Choroid plexus epithelial cell (primary cell): ENCODE measurements around the gene PPARA.

Experiments used
- DNase-seq: peaks from one replicate; pipeline ENCODE4 v3.0.0-alpha.2; 2010; ENCODE audit warnings: low read depth
- H3K4me3 ChIP-seq: 2 replicates; pipeline ENCODE4 v1.5.1; 2011; ENCODE audit warnings: low read depth, mild to moderate bottlenecking, control low read depth, low read length, moderate library complexity
- CTCF ChIP-seq: conservative IDR thresholded peaks from 2 replicates; pipeline ENCODE4 v1.5.1; 2011; ENCODE audit warnings: low read depth, mild to moderate bottlenecking, control low read depth, inconsistent platforms, low read length, moderate library complexity

Gene PPARA

DNA sequence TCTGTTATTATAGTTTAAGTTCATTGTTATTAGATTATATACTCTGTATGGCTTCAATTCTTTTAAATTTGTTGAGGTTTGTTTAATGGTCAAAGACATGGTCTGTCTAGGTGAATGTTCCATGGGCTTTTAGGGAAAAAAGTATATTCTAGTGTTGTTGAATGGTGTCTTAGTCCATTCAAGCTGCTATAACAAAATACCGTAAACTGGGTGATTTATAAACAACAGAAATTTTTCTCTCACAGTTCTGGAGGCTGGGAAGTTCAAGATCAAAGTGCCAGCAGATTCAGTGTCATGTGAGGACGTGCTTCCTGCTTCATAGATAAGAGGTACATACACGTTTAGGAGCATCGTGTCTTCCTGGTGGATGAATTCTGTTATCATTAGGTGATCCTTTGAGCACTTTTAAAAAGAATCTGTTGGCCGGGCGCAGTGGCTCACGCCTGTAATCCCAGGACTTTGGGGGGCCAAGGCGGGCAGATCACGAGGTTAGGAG is 26.2 kb downstream of the PPARA start:
- TF ChIP-seq CTCF: no peak
- H3K4me3 ChIP-seq: no peak overlapping the region
- no peak for DNase-seq

DNA sequence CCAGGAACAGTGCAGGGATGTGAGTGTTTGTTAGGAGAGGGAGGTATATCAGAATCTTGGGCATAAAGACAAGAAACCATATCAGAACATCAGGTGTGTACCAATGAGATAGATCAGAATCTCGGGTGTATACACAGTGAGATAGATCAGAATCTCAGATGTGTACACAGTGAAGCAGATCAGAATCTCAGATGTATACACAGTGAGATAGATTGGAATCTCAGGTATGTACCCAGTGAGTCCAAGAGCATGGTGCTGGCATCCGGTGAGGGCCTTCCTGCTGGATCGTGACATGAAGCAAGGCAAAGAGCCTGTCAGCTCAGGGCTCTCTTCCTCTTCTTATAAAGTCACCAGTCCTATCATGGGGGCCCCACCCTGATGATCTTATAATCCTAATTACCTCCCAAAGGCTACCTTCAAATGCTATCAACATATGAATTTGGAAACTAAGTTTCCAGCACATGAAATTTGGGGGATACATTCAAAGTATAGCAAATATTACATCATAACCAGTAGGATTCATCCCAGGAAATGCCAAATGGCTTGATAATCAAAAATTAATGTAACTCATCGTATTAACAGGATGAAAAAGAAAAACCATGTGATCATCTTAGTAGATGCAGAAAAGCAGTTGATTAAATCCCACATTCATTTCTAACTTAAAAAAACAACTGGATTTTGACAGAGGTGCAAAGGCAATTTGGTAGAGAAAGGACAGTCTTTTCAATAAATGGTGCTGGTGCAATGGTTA is 28.6 kb downstream of the PPARA start:
- no peak for TF ChIP-seq CTCF
- DNase-seq: peak; percentile 18
- H3K4me3 ChIP-seq: no peak overlapping the region

- no peak overlapping the region for H3K4me3 ChIP-seq
- DNase-seq: no peak
- no peak for TF ChIP-seq CTCF
Observed at GRCh38 chr22:46179748-46180147, 29.4 kb downstream of the PPARA start.

DNA sequence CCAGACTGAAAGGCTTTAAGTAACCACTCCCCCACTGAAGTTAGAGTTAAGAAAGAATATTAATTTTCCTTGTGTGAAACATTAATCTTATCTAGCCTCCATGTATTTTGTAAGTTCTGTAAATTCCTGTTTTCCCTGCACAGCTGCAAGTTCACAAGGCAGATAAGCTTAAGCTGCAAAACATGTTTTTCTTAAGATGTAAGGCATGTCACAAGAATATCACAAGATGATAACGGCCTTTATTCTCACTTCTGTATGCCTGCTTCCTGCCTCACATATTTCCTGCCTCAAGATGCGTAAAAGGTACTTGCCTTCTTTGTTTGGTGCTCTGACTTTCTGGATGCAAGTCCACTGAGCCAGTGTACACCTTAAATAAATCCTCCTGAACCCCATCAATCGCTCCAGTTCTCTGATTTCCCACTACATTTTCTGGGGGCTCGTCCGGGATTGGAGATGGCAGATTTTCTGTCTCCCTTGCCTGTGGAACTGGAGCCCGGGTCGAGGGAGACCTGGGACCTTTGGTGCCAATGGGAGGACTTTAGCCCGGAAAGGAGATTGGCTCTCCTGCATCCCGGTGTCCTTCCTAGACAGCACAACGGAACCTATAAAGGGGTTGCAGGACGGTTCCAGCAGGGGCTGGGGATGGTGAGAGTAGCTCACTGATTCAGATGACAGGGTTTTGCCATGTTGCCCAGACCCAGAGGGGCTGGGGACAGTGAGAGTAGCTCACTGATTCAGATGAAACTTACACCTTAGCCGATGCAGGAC is 30.2 kb downstream of the PPARA start:
- H3K4me3 ChIP-seq: no peak overlapping the region
- DNase-seq: peak; percentile 29
- TF ChIP-seq CTCF: no peak

GRCh38 chr22:46183733-46184132 is 33.4 kb downstream of the PPARA start:
- peak; percentile 36 for DNase-seq
- TF ChIP-seq CTCF: no peak
- H3K4me3 ChIP-seq: no peak overlapping the region

DNA sequence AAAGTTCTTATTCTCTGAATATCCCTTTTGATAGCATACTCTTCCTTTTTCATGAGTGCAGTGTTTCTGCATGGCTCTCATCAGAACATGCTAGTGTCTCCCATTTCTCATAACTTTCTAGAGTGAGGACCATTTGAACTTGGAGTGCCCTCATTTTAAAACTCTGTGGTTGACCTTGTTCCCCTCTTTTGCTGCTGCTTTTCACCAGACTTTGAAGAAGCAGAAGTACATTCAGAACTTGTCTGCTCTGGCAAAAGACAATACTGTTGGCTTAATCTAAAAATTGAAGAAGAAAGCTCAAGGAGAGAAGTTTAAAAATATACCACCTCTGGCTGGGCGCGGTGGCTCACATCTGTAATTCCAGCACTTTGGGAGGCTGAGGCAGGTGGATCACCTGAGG is 35.0 kb downstream of the PPARA start:
- DNase-seq: no peak
- no peak for TF ChIP-seq CTCF
- no peak overlapping the region for H3K4me3 ChIP-seq
